ENCODE data around the gene RHOD.

DNA sequence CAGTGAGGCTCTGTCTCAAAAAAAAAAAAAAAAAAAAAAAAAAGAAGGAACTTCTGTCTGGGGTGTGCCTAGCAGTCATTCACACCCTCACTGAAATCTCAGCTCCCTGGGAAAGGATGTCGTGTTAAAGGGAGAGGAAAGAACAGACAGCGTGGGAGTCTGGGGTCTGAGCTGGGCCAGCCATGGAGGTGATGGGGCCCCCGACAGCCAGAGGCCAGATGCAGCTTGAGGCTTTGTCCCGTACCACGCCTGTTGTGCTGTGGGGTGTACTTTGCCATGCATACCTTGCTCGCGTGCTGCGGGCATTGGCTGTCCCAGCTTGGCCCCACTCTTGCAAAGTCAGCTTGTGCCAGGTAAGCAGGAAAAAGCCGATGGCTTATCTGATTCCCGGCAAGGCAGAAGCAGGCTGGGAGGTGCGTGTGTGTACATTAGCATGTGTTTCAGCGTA is 29.1 kb upstream of the RHOD start:
- TF ChIP-seq, protein P1, sequence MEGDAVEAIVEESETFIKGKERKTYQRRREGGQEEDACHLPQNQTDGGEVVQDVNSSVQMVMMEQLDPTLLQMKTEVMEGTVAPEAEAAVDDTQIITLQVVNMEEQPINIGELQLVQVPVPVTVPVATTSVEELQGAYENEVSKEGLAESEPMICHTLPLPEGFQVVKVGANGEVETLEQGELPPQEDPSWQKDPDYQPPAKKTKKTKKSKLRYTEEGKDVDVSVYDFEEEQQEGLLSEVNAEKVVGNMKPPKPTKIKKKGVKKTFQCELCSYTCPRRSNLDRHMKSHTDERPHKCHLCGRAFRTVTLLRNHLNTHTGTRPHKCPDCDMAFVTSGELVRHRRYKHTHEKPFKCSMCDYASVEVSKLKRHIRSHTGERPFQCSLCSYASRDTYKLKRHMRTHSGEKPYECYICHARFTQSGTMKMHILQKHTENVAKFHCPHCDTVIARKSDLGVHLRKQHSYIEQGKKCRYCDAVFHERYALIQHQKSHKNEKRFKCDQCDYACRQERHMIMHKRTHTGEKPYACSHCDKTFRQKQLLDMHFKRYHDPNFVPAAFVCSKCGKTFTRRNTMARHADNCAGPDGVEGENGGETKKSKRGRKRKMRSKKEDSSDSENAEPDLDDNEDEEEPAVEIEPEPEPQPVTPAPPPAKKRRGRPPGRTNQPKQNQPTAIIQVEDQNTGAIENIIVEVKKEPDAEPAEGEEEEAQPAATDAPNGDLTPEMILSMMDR (IDR thresholded peaks at IDR 0.05; ENCODE audit: low read length), result no peak
- no peak for TF ChIP-seq EZH2 (optimal IDR thresholded peaks at IDR 0.05; ENCODE audit: low read depth, low read length)
